GM12878 (cell line): ENCODE measurements around the gene APC2. TPM values are rescaled to one million over a fixed set of nuclear protein-coding genes. Genes with fewer than 3 reads are reported as not detected.

Source experiments
- CHD4 ChIP-seq: fragments of 200-600 bp; sonication (generic); IDR thresholded peaks from 2 replicates; pipeline ENCODE4 v1.6.1; 2016; ENCODE audit warnings: mild to moderate bottlenecking
- EED ChIP-seq: sonication (generic); IDR thresholded peaks from 2 replicates; pipeline ENCODE4 v1.6.1; 2016; ENCODE audit warnings: antibody characterized with exemption, low read depth
- HDAC6 ChIP-seq: fragments of 200-600 bp; sonication (generic); IDR thresholded peaks from one replicate; pipeline ENCODE4 v1.8.0; 2017; ENCODE audit warnings: antibody characterized with exemption; ENCODE audit not compliant: unreplicated experiment
- IRF3 ChIP-seq: fragments of 450-650 bp; IDR thresholded peaks from 2 replicates; pipeline ENCODE4 v1.6.1; 2014; ENCODE audit warnings: mild to moderate bottlenecking
- KDM1A ChIP-seq: fragments of 200-600 bp; sonication (generic); IDR thresholded peaks from 2 replicates; pipeline ENCODE4 v1.6.1; 2016; ENCODE audit warnings: borderline replicate concordance
- KLF5 ChIP-seq: fragments of 450-650 bp; IDR thresholded peaks from 2 replicates; pipeline ENCODE4 v1.6.1; 2014; ENCODE audit warnings: mild to moderate bottlenecking; ENCODE audit not compliant: partially characterized antibody
- MXI1 ChIP-seq: fragments of 150-350 bp; IDR thresholded peaks from 2 replicates; pipeline ENCODE4 v1.6.1; 2011; ENCODE audit warnings: low read depth, mild to moderate bottlenecking, inconsistent platforms, low read length, improper control_type of control experiment
- PBX3 ChIP-seq: IDR thresholded peaks from 2 replicates; pipeline ENCODE4 v1.6.1; 2011; ENCODE audit warnings: mild to moderate bottlenecking, low read depth, low read length, moderate library complexity; ENCODE audit not compliant: insufficient replicate concordance
- PKNOX1 ChIP-seq: fragments of 450-650 bp; IDR thresholded peaks from 2 replicates; pipeline ENCODE4 v1.6.1; 2016; ENCODE audit warnings: mild to moderate bottlenecking
- PRDM15 ChIP-seq: fragments of 450-650 bp; formaldehyde crosslinking; IDR thresholded peaks from 2 replicates; pipeline ENCODE4 v1.4.0; 2020; ENCODE audit warnings: mild to moderate bottlenecking, moderate library complexity
- RAD51 ChIP-seq: fragments of 450-650 bp; IDR thresholded peaks from 2 replicates; pipeline ENCODE4 v1.6.1; 2016; ENCODE audit warnings: moderate library complexity, mild to moderate bottlenecking, inconsistent platforms
- USF1 ChIP-seq: IDR thresholded peaks from 2 replicates; pipeline ENCODE4 v1.6.1; 2011; ENCODE audit warnings: borderline replicate concordance, low read depth, mild to moderate bottlenecking, moderate library complexity, mixed read lengths, low read length; ENCODE audit not compliant: insufficient read depth; ENCODE audit errors: extremely low read length
- ZBTB33 ChIP-seq: fragments of 450-650 bp; IDR thresholded peaks from 2 replicates; pipeline ENCODE4 v1.6.1; 2017; ENCODE audit warnings: mild to moderate bottlenecking
- ZBTB4 ChIP-seq: fragments of 450-650 bp; formaldehyde crosslinking; IDR thresholded peaks from 2 replicates; pipeline ENCODE4 v1.4.0; 2022; ENCODE audit warnings: mild to moderate bottlenecking, moderate library complexity
- ZSCAN29 ChIP-seq: fragments of 450-650 bp; IDR thresholded peaks from 2 replicates; pipeline ENCODE4 v1.6.1; 2017; ENCODE audit warnings: mild to moderate bottlenecking, moderate library complexity
- polyA plus RNA-seq, 11 experiments: library from polyadenylated mRNA; depleted of rRNA in 4 of 11; unstranded in 6 of 11; stranded (reverse) in 5 of 11; fragments of >200 nt; fragmentation: Nextera tagmentation in 4 of 11; fragmentation: Illumina TruSeq in 1 of 11; extraction: Ambion mirVana in 4 of 11; extraction: Trizol in 1 of 11; gene quantifications; 1 replicate in 1 of 11; 2 replicates in 10 of 11; pipeline versions ENCODE4 v1.2.1 to v1.2.3, GENCODE V29; 2011 to 2016; ENCODE audit warnings: inconsistent platforms in 2 of 11, missing spikeins in 2 of 11, low read depth in 1 of 11
- total RNA-seq, 4 experiments: library from RNA; depleted of rRNA in 3 of 4; stranded (reverse); fragments of >200 nt in 3 of 4; fragmentation: Illumina TruSeq in 1 of 4; extraction: Trizol in 1 of 4; gene quantifications; 2 replicates each; pipeline versions ENCODE4 v1.2.1 to v1.2.3, GENCODE V29; 2013 to 2021

The APC2 gene
- total and polyA plus RNA-seq, 10 of the 15 experiments (the other 5 are each of a cell fraction or from before 2014, with no cell fraction given), result under 0.01 to 0.73 (median 0.04) TPM; not detected in 5

GRCh38 chr19:1406774-1407527 lies 43.0 kb upstream of the APC2 start (continued):
- TF ChIP-seq EED, result no peak
- no peak for TF ChIP-seq ZSCAN29
- 0 out of 2 replicates have a peak, but pooled peaks have one; percentile 18 for TF ChIP-seq RAD51
- no peak for TF ChIP-seq PBX3
- TF ChIP-seq ZBTB33, result no peak
- TF ChIP-seq IRF3, result no peak
- TF ChIP-seq PKNOX1, result peak; percentile 5; the same call in 1 of the 2 replicates
- TF ChIP-seq MXI1, result peak; percentile 80
- TF ChIP-seq KLF5, result peak; percentile 75
- TF ChIP-seq USF1, result peak; percentile 80
- TF ChIP-seq HDAC6, result no peak
- no peak for TF ChIP-seq PRDM15
- no peak for TF ChIP-seq CHD4
- TF ChIP-seq KDM1A, result no peak
- no peak for TF ChIP-seq ZBTB4
